ENCODE measurements around the gene CAPN8. TPM values are rescaled to one million over a fixed set of nuclear protein-coding genes. Genes with fewer than 3 reads are reported as not detected.

Gene CAPN8
- total RNA-seq, 2 donors from 2014 or later = 52.6 to 102 TPM

GRCh38 chr1:223657978-223658377, 7.5 kb downstream of the CAPN8 start:
- Histone ChIP-seq H3K27ac (no peak overlapping the region), H3K4me3 (no peak overlapping the region), H3K36me3 (no peaks in the 10 kb centered on the region), H3K27me3 (no peaks in the 10 kb centered on the region), H3K9me3 (no peaks in the 10 kb centered on the region), H3K9ac (ENCODE audit: low read depth in 2 of 2, low read length in 2 of 2) (no peak overlapping the region), H3K4me1 (no peaks in the 10 kb centered on the region)
- no peak for DNase-seq
- intact Hi-C loops (cut with DNase I) = no loop called here
- no peak for TF ChIP-seq CTCF (IDR thresholded peaks at IDR 0.05)

GRCh38 chr1:223654083-223654482, 11.4 kb downstream of the CAPN8 start:
- H3K27me3 ChIP-seq = no peaks in the 10 kb centered on the region
- DNase-seq = peak; percentile 41
- no peaks in the 10 kb centered on the region for H3K4me1 ChIP-seq
- H3K27ac ChIP-seq = peak overlapping the region; percentile 63
- H3K4me3 ChIP-seq = no peak overlapping the region
- no peak for TF ChIP-seq CTCF (IDR thresholded peaks at IDR 0.05)
- intact Hi-C loops (cut with DNase I) = no loop called here
- H3K36me3 ChIP-seq = no peaks in the 10 kb centered on the region
- no peak overlapping the region for H3K9ac ChIP-seq (ENCODE audit: low read depth in 2 of 2, low read length in 2 of 2)
- H3K9me3 ChIP-seq = no peaks in the 10 kb centered on the region

- Histone ChIP-seq H3K4me1 (no peaks in the 10 kb centered on the region), H3K27ac (no peak overlapping the region), H3K36me3 (no peaks in the 10 kb centered on the region), H3K27me3 (no peaks in the 10 kb centered on the region), H3K4me3 (no peak overlapping the region), H3K9ac (ENCODE audit: low read depth in 2 of 2, low read length in 2 of 2) (no peak overlapping the region), H3K9me3 (no peaks in the 10 kb centered on the region)
- DNase-seq = no peak
- TF ChIP-seq CTCF (IDR thresholded peaks at IDR 0.05) = no peak
- intact Hi-C loops (cut with DNase I) = no loop called here
Observed at GRCh38 chr1:223653431-223653830, 12.1 kb downstream of the CAPN8 start.

- intact Hi-C loops (cut with DNase I) = no loop called here
- Histone ChIP-seq H3K4me3 (no peak overlapping the region), H3K4me1 (no peaks in the 10 kb centered on the region), H3K9me3 (no peaks in the 10 kb centered on the region), H3K36me3 (no peaks in the 10 kb centered on the region), H3K27ac (no peak overlapping the region), H3K27me3 (no peaks in the 10 kb centered on the region), H3K9ac (ENCODE audit: low read depth in 2 of 2, low read length in 2 of 2) (no peak overlapping the region)
- no peak for DNase-seq
- TF ChIP-seq CTCF (IDR thresholded peaks at IDR 0.05) = no peak
Observed at GRCh38 chr1:223653015-223653414, 12.5 kb downstream of the CAPN8 start.

- no peak overlapping the region for H3K9ac ChIP-seq (ENCODE audit: low read depth in 2 of 2, low read length in 2 of 2)
- no peak for TF ChIP-seq CTCF (IDR thresholded peaks at IDR 0.05)
- intact Hi-C loops (cut with DNase I) = no loop called here
- no peaks in the 10 kb centered on the region for H3K9me3 ChIP-seq
- no peaks in the 10 kb centered on the region for H3K27me3 ChIP-seq
- H3K27ac ChIP-seq = no peak overlapping the region
- no peak for DNase-seq
- H3K4me3 ChIP-seq = no peak overlapping the region
- no peaks in the 10 kb centered on the region for H3K36me3 ChIP-seq
- H3K4me1 ChIP-seq = no peaks in the 10 kb centered on the region
Observed at GRCh38 chr1:223652436-223652941, 13.0 kb downstream of the CAPN8 start.
